Hepatocyte (in vitro differentiated cells): Measurements from ENCODE around the gene MAGEF1.

Experiments
- EZH2 ChIP-seq: fragments of 200-600 bp; sonication (generic); IDR thresholded peaks from 2 replicates; pipeline ENCODE4 v1.6.1; 2016; ENCODE audit warnings: antibody characterized with exemption, mild to moderate bottlenecking, borderline replicate concordance
- EZH2phosphoT487 ChIP-seq: fragments of 200-600 bp; sonication (generic); IDR thresholded peaks from one replicate; pipeline ENCODE4 v1.6.1; 2018; ENCODE audit warnings: antibody characterized with exemption, mild to moderate bottlenecking, low read depth, moderate library complexity; ENCODE audit not compliant: unreplicated experiment, severe bottlenecking
- TF ChIP-seq, protein P1 (sequence below): fragments of 200-600 bp; sonication (generic); IDR thresholded peaks from 2 replicates; pipeline ENCODE4 v1.5.1; 2016; ENCODE audit warnings: antibody characterized with exemption, mild to moderate bottlenecking; ENCODE audit not compliant: poor library complexity

DNA sequence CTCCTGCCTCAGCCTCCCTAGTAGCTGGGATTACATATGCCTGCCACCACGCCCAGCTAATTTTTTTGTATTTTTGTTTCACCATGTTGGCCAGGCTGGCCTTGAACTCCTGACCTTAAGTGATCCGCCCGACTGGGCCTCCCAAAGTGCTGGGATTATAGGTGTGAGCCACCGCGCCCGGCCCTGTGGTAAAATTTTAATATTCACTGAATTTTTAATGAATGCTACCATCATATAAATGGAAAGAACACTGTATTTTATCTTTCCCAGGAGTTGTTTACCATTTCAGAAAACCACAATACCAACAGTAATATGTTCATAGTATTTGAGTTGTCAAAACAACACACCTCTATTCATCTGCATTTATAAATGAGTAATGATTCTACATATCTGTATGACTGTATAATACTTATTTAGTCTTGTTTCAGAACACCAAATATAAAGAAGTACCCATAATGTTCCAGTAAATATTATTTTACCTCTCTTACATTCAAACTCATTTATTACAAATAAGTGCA lies 16.2 kb upstream of the MAGEF1 start:
- TF ChIP-seq EZH2phosphoT487: no peak
- TF ChIP-seq, protein P1, sequence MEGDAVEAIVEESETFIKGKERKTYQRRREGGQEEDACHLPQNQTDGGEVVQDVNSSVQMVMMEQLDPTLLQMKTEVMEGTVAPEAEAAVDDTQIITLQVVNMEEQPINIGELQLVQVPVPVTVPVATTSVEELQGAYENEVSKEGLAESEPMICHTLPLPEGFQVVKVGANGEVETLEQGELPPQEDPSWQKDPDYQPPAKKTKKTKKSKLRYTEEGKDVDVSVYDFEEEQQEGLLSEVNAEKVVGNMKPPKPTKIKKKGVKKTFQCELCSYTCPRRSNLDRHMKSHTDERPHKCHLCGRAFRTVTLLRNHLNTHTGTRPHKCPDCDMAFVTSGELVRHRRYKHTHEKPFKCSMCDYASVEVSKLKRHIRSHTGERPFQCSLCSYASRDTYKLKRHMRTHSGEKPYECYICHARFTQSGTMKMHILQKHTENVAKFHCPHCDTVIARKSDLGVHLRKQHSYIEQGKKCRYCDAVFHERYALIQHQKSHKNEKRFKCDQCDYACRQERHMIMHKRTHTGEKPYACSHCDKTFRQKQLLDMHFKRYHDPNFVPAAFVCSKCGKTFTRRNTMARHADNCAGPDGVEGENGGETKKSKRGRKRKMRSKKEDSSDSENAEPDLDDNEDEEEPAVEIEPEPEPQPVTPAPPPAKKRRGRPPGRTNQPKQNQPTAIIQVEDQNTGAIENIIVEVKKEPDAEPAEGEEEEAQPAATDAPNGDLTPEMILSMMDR: no peak
- no peak for TF ChIP-seq EZH2
